Hematopoietic multipotent progenitor cell treated with erythropoietin and hydrocortisone succinate and interleukin-3 and kit ligand, for 8 days (in vitro differentiated cells): Measurements from ENCODE around the gene PCSK6.

Experiments used
- DNase-seq: peaks from one replicate; pipeline ENCODE4 v3.0.0-alpha.2; 2015

PCSK6 gene

DNA sequence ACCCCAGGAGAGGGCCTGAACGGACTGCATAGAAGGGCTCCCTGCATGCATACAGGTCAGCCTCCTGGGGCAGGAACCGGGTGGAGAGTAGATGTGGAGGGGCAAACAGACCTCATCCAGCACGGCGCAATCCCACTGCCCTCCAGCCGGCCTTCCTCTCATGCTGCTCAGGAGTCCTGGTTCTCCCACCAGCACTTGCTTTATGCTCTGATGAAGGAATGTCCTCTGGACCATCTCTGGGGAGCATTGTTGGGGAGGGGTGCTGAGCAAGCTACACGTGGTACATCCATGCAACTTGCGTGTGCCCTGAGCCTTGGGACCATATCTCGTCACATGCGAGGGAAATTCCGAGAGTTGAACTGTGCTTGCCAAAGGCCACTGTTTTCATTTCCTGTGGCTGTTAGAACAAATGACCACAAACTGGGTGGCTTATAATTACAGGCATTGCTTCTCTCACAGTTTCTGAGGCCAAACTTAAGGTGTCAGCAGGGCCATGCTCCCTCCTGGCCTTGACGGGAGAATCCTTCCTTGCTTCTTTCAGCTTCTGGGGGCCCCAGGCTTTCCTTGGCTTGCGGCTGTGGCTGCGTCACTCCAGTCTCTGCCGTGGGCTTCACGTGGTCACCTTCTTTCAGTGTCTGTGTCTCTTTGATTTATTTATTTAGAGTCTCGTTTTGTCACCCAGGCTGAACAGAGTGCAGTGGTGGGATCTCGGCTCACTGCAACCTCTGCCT is 224.4 kb downstream of the PCSK6 start:
- DNase-seq, result no peak

DNA sequence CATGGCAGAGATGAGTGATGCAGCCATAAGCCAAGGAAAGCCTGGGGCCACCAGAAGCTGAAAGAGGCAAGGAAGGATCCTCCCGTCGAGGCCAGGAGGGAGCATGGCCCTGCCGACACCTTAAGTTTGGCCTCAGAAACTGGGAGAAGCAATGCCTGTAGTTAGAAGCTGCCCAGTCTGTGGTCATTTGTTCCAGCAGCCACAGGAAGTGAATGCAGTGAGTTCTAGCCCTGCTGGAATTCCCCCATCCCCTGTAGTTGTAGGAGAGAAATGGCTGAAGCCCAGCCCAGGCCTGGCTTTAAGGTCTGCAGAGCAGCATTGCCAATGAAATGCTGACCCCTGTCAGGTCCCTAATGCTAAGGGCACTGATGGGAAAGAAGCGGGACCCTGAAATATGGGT is 225.5 kb downstream of the PCSK6 start:
- no peak for DNase-seq

- DNase-seq, result no peak
Observed at GRCh38 chr15:101262551-101262950, 227.0 kb downstream of the PCSK6 start.

GRCh38 chr15:101258238-101259144 is 231.0 kb downstream of the PCSK6 start:
- DNase-seq, result peak; percentile 80

DNA sequence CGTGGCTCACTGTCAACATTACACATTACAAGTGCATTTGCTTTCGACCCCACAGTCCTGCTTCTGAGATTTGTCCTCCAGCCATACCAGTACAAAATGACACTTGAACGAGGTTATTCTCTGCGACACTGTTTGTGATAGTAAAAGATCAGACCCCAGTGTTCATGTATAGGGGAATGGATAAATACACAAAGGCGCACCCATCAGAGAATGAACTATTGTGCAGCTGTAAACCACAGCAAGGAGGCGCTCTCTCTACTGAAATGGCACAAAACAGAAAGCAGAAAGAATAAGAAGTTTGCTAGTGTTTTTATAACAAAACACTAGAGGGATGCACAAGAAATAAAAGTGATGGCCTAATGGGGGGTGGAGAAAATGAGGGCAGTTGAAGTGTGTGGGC is 232.8 kb downstream of the PCSK6 start:
- DNase-seq, result peak; percentile 41

- peak; percentile 97 for DNase-seq
Observed at GRCh38 chr15:101255615-101256241, 233.8 kb downstream of the PCSK6 start.

DNA sequence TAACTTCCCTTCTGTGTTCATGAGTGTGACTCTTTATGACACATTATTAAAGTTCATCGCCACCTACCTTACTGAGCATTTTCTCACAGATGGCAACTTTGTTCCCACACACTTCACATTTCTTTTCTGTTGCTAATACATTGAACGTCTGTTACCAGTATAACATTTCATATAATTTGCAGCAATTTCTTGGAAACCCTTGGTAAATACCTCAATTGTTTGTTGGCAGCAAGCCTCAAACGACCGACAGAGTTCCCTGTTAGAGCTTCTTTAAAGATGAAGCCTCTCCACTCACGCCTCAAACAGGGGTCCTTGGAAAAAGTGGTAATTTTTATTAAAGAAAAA is 234.5 kb downstream of the PCSK6 start:
- DNase-seq, result peak; percentile 81

DNA sequence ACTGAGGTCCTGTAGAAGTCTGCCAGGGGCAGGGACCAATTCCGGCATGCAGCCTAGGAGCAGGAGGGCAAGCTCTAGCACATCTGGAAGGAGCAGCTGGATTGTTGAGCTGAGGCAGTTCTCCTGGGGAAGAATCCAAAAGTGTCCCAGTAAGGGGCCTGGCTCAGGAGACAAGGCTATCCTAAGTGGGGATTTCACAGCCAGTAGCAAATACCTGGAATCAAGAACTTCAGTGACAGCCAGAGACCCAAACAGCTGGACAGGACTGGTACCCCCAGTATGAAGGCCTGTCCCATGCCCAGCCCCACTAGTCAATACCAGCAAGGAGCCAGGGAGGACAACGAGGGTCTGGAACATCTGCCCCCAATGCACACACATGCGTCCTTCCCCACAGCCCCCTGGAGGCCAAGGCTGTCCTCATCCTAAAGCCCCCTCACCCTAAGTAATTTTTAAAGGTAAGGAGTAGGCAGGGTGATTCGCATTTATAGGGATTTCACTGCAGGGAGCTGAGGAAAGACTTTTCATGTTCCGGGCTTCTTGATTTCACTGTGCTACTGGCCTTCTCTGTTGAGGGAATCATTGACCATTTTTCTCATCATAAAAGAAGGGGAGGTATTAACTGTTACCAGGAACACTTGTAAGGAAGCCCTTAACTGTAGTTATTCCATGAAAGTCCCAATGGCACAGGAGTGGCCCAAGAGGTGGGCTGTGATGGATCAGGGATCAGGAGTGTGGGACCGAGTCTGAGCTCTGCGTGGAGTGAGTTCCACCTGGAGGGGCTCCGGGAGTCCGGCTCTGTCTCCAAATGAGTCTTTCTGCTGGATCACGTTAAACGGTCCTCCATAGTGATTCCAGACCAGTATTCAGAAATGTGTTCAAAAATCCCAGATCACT is 235.1 kb downstream of the PCSK6 start:
- no peak for DNase-seq
